OCI-M1 (cell line): ENCODE data around the gene FGG.

ENCODE experiments used
- DNase-seq: peaks from one replicate; lab custom pipeline; 2025; lab: John Stamatoyannopoulos, UW

Gene FGG

DNA sequence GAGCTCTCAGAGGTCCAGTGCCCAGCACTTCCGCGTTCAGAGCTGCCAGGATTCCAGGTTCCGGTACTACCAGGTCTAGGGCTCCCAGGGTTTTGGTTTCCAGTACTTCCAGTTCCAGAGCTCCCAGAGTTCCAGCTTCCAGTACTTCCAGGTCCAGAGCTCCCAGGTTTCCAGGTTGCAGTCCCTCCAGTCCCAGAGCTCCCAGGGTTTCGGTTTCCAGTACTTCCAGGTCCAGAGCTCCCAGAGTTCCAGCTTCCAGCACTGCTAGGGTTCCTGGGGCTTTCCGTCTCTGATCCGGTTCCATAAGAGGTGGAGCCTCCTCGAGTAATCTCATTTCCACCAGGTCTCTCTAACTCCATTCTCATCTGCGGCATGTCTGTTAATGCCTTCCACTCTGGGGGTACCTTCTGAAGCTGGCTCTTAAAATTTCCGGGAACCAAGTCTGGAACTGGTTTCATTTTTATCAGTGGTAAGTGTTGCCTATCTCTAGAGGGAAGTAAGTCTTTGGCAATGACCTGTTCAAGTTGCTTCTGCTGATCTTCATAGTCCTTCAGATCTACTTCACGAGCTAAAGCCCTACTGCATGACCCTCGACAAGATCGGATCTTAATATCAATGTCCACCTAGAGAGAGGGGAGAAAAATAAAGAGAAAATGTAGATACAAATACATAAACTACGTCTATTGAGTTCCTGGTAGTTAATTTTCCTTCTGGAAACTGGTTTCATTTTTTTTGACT, 26.0 kb downstream of the FGG start:
- peak; percentile 51 for DNase-seq

- DNase-seq, result no peak
Observed at GRCh38 chr4:154585369-154586018, 27.0 kb downstream of the FGG start.

GRCh38 chr4:154584259-154584658, 28.2 kb downstream of the FGG start:
- DNase-seq, result no peak

- no peak for DNase-seq
Observed at GRCh38 chr4:154583677-154584076, 28.8 kb downstream of the FGG start.

GRCh38 chr4:154583230-154583629, 29.2 kb downstream of the FGG start:
- no peak for DNase-seq

- no peak for DNase-seq
Observed at GRCh38 chr4:154582723-154583122, 29.7 kb downstream of the FGG start.

- no peak for DNase-seq
Observed at GRCh38 chr4:154579927-154580326, 32.5 kb downstream of the FGG start.

GRCh38 chr4:154578919-154579318, 33.5 kb downstream of the FGG start:
- no peak for DNase-seq

GRCh38 chr4:154577324-154577723, 35.1 kb downstream of the FGG start:
- DNase-seq, result no peak

GRCh38 chr4:154574311-154574710, 38.1 kb downstream of the FGG start:
- no peak for DNase-seq

DNA sequence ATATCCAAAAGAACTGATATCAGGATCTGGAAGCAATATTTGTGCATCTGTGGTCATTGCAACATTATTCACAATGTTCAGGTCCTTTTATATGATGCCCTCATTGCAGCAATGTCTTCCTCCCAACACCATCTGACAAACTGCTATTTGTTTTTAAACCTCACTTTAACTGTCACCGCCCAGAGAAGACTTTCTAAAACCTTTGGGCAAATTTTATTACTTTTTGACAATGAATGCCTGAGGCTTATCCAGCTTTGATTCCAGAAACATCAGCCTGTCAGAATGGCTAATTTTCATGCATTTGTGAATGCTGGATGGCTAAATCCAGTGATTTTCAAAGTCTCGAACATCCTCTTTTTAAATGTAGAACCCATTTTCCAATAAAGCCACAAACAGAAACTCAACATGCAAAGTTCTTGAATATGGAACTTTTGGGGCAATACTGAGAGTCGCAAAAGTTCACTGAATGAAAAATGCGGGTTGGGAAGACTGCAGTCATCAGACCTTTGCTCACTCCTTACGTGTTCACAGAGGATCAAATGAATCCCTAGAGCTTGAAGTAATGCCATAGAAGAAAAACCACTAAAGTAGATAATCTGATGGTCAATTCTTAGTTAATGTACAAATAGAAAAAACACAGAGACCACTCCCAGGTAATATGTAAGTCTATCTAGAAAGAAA, 39.1 kb downstream of the FGG start:
- no peak for DNase-seq

DNA sequence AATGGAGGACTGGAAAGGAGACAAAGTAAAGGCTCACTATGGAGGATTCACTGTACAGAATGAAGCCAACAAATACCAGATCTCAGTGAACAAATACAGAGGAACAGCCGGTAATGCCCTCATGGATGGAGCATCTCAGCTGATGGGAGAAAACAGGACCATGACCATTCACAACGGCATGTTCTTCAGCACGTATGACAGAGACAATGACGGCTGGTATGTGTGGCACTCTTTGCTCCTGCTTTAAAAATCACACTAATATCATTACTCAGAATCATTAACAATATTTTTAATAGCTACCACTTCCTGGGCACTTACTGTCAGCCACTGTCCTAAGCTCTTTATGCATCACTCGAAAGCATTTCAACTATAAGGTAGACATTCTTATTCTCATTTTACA, 42.9 kb downstream of the FGG start:
- DNase-seq, result no peak

DNA sequence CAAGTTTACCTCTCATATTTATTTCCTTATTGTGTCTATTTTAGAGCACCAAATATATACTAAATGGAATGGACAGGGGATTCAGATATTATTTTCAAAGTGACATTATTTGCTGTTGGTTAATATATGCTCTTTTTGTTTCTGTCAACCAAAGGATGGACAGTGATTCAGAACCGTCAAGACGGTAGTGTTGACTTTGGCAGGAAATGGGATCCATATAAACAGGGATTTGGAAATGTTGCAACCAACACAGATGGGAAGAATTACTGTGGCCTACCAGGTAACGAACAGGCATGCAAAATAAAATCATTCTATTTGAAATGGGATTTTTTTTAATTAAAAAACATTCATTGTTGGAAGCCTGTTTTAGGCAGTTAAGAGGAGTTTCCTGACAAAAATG, 43.4 kb downstream of the FGG start:
- DNase-seq, result no peak

GRCh38 chr4:154566639-154567204, 45.7 kb downstream of the FGG start:
- peak; percentile 29 for DNase-seq

DNA sequence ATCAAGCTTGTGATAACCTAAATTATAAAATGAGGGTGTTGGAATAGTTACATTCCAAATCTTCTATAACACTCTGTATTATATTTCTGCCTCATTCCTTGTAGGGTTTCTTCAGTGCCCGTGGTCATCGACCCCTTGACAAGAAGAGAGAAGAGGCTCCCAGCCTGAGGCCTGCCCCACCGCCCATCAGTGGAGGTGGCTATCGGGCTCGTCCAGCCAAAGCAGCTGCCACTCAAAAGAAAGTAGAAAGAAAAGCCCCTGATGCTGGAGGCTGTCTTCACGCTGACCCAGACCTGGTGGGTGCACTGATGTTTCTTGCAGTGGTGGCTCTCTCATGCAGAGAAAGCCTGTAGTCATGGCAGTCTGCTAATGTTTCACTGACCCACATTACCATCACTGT, 46.8 kb downstream of the FGG start:
- DNase-seq, result no peak

GRCh38 chr4:154564311-154564710, 48.1 kb downstream of the FGG start:
- DNase-seq, result no peak

DNA sequence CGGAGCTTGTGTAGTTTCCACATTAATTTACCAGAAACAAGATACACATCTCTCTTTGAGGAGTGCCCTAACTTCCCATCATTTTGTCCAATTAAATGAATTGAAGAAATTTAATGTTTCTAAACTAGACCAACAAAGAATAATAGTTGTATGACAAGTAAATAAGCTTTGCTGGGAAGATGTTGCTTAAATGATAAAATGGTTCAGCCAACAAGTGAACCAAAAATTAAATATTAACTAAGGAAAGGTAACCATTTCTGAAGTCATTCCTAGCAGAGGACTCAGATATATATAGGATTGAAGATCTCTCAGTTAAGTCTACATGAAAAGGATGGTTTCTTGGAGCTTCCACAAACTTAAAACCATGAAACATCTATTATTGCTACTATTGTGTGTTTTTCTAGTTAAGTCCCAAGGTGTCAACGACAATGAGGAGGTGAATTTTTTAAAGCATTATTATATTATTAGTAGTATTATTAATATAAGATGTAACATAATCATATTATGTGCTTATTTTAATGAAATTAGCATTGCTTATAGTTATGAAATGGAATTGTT, 49.7 kb downstream of the FGG start, which contains the start of gene FGB:
TSS of gene FGB (plus strand) at position 315 of the 558 bp plus-strand sequence. CDS start at position 323, 8 bp downstream.
- no peak for DNase-seq

GRCh38 chr4:154560824-154561231, 51.6 kb downstream of the FGG start:
- DNase-seq, result no peak

DNA sequence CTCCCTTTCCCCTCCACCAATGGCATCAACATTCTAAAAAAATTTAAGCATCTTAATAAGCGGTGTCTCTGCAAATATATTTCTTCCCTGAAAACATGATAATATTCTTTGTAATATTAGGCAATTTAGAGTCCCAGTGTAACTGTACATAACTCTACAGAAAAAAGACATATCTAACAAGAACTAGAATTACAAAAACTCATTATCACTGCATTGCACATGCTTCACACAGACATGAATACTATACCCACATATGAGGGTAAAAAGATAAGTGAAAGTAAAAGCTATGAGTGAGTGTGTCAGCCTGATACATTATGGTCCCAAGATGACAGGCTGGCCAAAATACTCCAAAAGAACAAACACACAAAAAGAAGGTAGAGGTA, 52.0 kb downstream of the FGG start:
- DNase-seq, result peak; percentile 83

- peak; percentile 89 for DNase-seq
Observed at GRCh38 chr4:154559494-154560418, 52.7 kb downstream of the FGG start.

DNA sequence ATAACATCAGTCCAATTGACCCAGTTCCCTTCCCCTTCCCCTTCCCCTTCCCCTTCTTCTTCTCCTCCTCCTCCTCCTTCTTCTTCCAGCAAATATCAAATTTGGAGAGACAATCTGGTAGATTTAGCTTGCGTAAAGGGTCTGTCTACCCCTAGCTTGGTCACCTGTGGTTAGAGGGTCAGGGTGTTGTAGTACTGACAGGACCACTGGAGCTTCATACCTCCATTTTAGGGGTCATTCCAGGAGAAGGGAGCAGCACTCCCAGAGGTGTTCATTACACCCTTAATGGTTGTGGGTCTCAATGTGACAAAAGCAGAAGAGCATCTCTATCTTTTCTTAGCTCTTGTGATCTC, 53.3 kb downstream of the FGG start:
- DNase-seq, result no peak
